Measurements from ENCODE around the gene INPP5A. TPM values are rescaled to one million over a fixed set of nuclear protein-coding genes. Genes with fewer than 3 reads are reported as not detected.

The INPP5A gene
- total and polyA plus RNA-seq, 4 donors, result 12.4 to 39.9 (median 28.2) TPM

GRCh38 chr10:132514821-132515520, 22.6 kb upstream of the INPP5A start:
- H3K36me3 ChIP-seq (ENCODE audit: control insufficient read depth in 4 of 4, insufficient read depth in 4 of 4, low read length in 4 of 4), result no peaks in the 10 kb centered on the region
- peaks cover 0 to 5% (median 2%) of the 10 kb centered on the region in 4 donors for H3K9me3 ChIP-seq (ENCODE audit: control insufficient read depth in 4 of 4, insufficient read depth in 3 of 4, low read length in 3 of 4)
- WGBS, 2 donors, result 40 to 58% methylated on average over 21 of the region's 21 CpGs
- no peak overlapping the region for H3K9ac ChIP-seq (ENCODE audit: insufficient read depth in 1 of 2, low read length in 2 of 2)
- ATAC-seq (ENCODE audit: insufficient read depth, low FRiP score) (no peak), DNase-seq (peak in 2 of 3 donors; percentile 51 to 60)
- H3K4me1 ChIP-seq (ENCODE audit: control insufficient read depth in 5 of 5, insufficient read depth in 5 of 5, low read length in 5 of 5), result peaks cover 15 to 53% (median 36%) of the 10 kb centered on the region in 5 donors
- H3K27ac ChIP-seq (ENCODE audit: low read depth in 1 of 2, low read length in 1 of 2), result peak overlapping the region in 1 of 2 donors; percentile 56
- TF ChIP-seq, protein P1, sequence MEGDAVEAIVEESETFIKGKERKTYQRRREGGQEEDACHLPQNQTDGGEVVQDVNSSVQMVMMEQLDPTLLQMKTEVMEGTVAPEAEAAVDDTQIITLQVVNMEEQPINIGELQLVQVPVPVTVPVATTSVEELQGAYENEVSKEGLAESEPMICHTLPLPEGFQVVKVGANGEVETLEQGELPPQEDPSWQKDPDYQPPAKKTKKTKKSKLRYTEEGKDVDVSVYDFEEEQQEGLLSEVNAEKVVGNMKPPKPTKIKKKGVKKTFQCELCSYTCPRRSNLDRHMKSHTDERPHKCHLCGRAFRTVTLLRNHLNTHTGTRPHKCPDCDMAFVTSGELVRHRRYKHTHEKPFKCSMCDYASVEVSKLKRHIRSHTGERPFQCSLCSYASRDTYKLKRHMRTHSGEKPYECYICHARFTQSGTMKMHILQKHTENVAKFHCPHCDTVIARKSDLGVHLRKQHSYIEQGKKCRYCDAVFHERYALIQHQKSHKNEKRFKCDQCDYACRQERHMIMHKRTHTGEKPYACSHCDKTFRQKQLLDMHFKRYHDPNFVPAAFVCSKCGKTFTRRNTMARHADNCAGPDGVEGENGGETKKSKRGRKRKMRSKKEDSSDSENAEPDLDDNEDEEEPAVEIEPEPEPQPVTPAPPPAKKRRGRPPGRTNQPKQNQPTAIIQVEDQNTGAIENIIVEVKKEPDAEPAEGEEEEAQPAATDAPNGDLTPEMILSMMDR (IDR thresholded peaks at IDR 0.05; ENCODE audit: control extremely low read depth, extremely low read depth), result no peak
- no peak overlapping the region for H3K4me3 ChIP-seq
- H3K27me3 ChIP-seq (ENCODE audit: control insufficient read depth in 3 of 3, insufficient read depth in 3 of 3, low read length in 2 of 3), result no peaks in the 10 kb centered on the region

- Histone ChIP-seq H3K9me3 (ENCODE audit: control insufficient read depth in 4 of 4, insufficient read depth in 3 of 4, low read length in 3 of 4) (peaks cover 0 to 5% (median 2%) of the 10 kb centered on the region in 4 donors), H3K4me3 (no peak overlapping the region), H3K27ac (ENCODE audit: low read depth in 1 of 2, low read length in 1 of 2) (peak overlapping the region; percentile 94), H3K4me1 (ENCODE audit: control insufficient read depth in 5 of 5, insufficient read depth in 5 of 5, low read length in 5 of 5) (peaks cover 19 to 64% (median 44%) of the 10 kb centered on the region in 5 donors), H3K9ac (ENCODE audit: insufficient read depth in 1 of 2, low read length in 2 of 2) (peak overlapping the region in 1 of 2 donors; percentile 58), H3K27me3 (ENCODE audit: control insufficient read depth in 3 of 3, insufficient read depth in 3 of 3, low read length in 2 of 3) (no peaks in the 10 kb centered on the region), H3K36me3 (ENCODE audit: control insufficient read depth in 4 of 4, insufficient read depth in 4 of 4, low read length in 4 of 4) (no peaks in the 10 kb centered on the region)
- WGBS, 2 donors, result 70 to 73% methylated on average over 19 of the region's 19 CpGs
- ATAC-seq (ENCODE audit: insufficient read depth, low FRiP score), result no peak
- TF ChIP-seq, protein P1 (IDR thresholded peaks at IDR 0.05; ENCODE audit: control extremely low read depth, extremely low read depth), result no peak
- DNase-seq, result peak in 1 of 3 donors; percentile 8
Observed at GRCh38 chr10:132515811-132516726, 21.5 kb upstream of the INPP5A start.

GRCh38 chr10:132516771-132517725, 20.5 kb upstream of the INPP5A start:
- no peak overlapping the region for H3K4me3 ChIP-seq
- peak; percentile 88 for ATAC-seq (ENCODE audit: insufficient read depth, low FRiP score)
- peak overlapping the region; percentile 94 for H3K27ac ChIP-seq (ENCODE audit: low read depth in 1 of 2, low read length in 1 of 2)
- no peaks in the 10 kb centered on the region for H3K27me3 ChIP-seq (ENCODE audit: control insufficient read depth in 3 of 3, insufficient read depth in 3 of 3, low read length in 2 of 3)
- TF ChIP-seq, protein P1 (IDR thresholded peaks at IDR 0.05; ENCODE audit: control extremely low read depth, extremely low read depth), result no peak
- H3K9ac ChIP-seq (ENCODE audit: insufficient read depth in 1 of 2, low read length in 2 of 2), result peak overlapping the region in 1 of 2 donors; percentile 58
- peaks cover 0 to 5% (median 2%) of the 10 kb centered on the region in 4 donors for H3K9me3 ChIP-seq (ENCODE audit: control insufficient read depth in 4 of 4, insufficient read depth in 3 of 4, low read length in 3 of 4)
- H3K4me1 ChIP-seq (ENCODE audit: control insufficient read depth in 5 of 5, insufficient read depth in 5 of 5, low read length in 5 of 5), result peaks cover 19 to 70% (median 48%) of the 10 kb centered on the region in 5 donors
- WGBS, 2 donors, result 28 to 38% methylated on average over 37 of the region's 37 CpGs
- H3K36me3 ChIP-seq (ENCODE audit: control insufficient read depth in 4 of 4, insufficient read depth in 4 of 4, low read length in 4 of 4), result no peaks in the 10 kb centered on the region
- DNase-seq, result peak; percentile 91 to 96 (median 93)
